ENCODE measurements around the gene LRRN2.

LRRN2 gene

GRCh38 chr1:204602111-204602579 lies 83.4 kb downstream of the LRRN2 start:
- no peak for DNase-seq (ENCODE audit: low read depth in 2 of 2)

GRCh38 chr1:204600968-204601367 lies 84.6 kb downstream of the LRRN2 start:
- DNase-seq (ENCODE audit: low read depth in 2 of 2), result no peak

GRCh38 chr1:204600203-204600602 lies 85.3 kb downstream of the LRRN2 start:
- no peak for DNase-seq (ENCODE audit: low read depth in 2 of 2)

- DNase-seq (ENCODE audit: low read depth in 2 of 2), result no peak
These were observed 85.9 kb downstream of the LRRN2 start for GRCh38 chr1:204599596-204599995.

- DNase-seq (ENCODE audit: low read depth in 2 of 2), result no peak
These were observed 86.4 kb downstream of the LRRN2 start for GRCh38 chr1:204599098-204599497.

- DNase-seq (ENCODE audit: low read depth in 2 of 2), result no peak
These were observed 87.1 kb downstream of the LRRN2 start for GRCh38 chr1:204598319-204598969.

- DNase-seq (ENCODE audit: low read depth in 2 of 2), result no peak
These were observed 93.1 kb downstream of the LRRN2 start for GRCh38 chr1:204592246-204592948.

GRCh38 chr1:204591473-204592090 lies 94.0 kb downstream of the LRRN2 start:
- DNase-seq (ENCODE audit: low read depth in 2 of 2), result no peak

- no peak for DNase-seq (ENCODE audit: low read depth in 2 of 2)
These were observed 96.0 kb downstream of the LRRN2 start for GRCh38 chr1:204589409-204590038.

- DNase-seq (ENCODE audit: low read depth in 2 of 2), result no peak
These were observed 96.7 kb downstream of the LRRN2 start for GRCh38 chr1:204588826-204589225.

GRCh38 chr1:204587621-204588020 lies 97.9 kb downstream of the LRRN2 start:
- DNase-seq (ENCODE audit: low read depth in 2 of 2), result no peak

GRCh38 chr1:204584699-204585372 lies 100.7 kb downstream of the LRRN2 start:
- no peak for DNase-seq (ENCODE audit: low read depth in 2 of 2)

GRCh38 chr1:204583909-204584632 lies 101.5 kb downstream of the LRRN2 start:
- no peak for DNase-seq (ENCODE audit: low read depth in 2 of 2)

- no peak for DNase-seq (ENCODE audit: low read depth in 2 of 2)
These were observed 103.8 kb downstream of the LRRN2 start for GRCh38 chr1:204581759-204582158.

GRCh38 chr1:204580862-204581261 lies 104.7 kb downstream of the LRRN2 start:
- no peak for DNase-seq (ENCODE audit: low read depth in 2 of 2)

GRCh38 chr1:204579681-204580080 lies 105.9 kb downstream of the LRRN2 start:
- DNase-seq (ENCODE audit: low read depth in 2 of 2), result no peak

GRCh38 chr1:204578867-204579664 lies 106.5 kb downstream of the LRRN2 start:
- DNase-seq (ENCODE audit: low read depth in 2 of 2), result no peak

- no peak for DNase-seq (ENCODE audit: low read depth in 2 of 2)
These were observed 107.6 kb downstream of the LRRN2 start for GRCh38 chr1:204577794-204578478.

- DNase-seq (ENCODE audit: low read depth in 2 of 2), result no peak
These were observed 109.1 kb downstream of the LRRN2 start for GRCh38 chr1:204576422-204576821.

Measured in stimulated activated CD8-positive, alpha-beta memory T cell treated with anti-CD3 and anti-CD28 coated beads, Interleukin-7, amount 100 ng/mL, for 1 hour (primary cell).